Left lung (tissue), 10 donors: Measurements from ENCODE around the gene PLXDC2. TPM values are rescaled to one million over a fixed set of nuclear protein-coding genes. Genes with fewer than 3 reads are reported as not detected.

Experiments used
- ATAC-seq: fragments of 200-7000 bp; cut with Tn5 transposase; one replicate; pipeline ENCODE4 v1.9.1; 2020; ENCODE audit warnings: moderate library complexity
- DNase-seq, 4 donors: peaks; one replicate each; pipeline ENCODE4 v3.0.0-alpha.2; 2013 to 2020
- H3K27ac ChIP-seq, 2 donors: fragments of 200-600 bp; sonication (generic) in 1 of 2; one replicate each; pipeline versions ENCODE4 v1.5.0 to v1.8.0; 2020 to 2021
- H3K27me3 ChIP-seq, 2 donors: fragments of 200-600 bp; sonication (generic) in 1 of 2; one replicate each; pipeline versions ENCODE4 v1.5.0 to v1.8.0; 2020 to 2021
- H3K36me3 ChIP-seq, 2 donors: fragments of 200-600 bp; sonication (generic) in 1 of 2; one replicate each; pipeline versions ENCODE4 v1.5.0 to v1.8.0; 2020 to 2021
- H3K4me1 ChIP-seq, 2 donors: fragments of 200-600 bp; one replicate each; pipeline ENCODE4 v1.8.0; 2021
- H3K4me3 ChIP-seq, 2 donors: fragments of 200-600 bp; sonication (generic) in 1 of 2; one replicate each; pipeline versions ENCODE4 v1.5.0 to v1.8.0; 2020 to 2021; ENCODE audit warnings: mild to moderate bottlenecking in 1 of 2
- H3K9me3 ChIP-seq, 2 donors: fragments of 200-600 bp; sonication (generic) in 1 of 2; one replicate each; pipeline versions ENCODE4 v1.5.0 to v1.8.0; 2020 to 2021
- intact Hi-C, 2 donors: fragments of 100-400 bp; cut with DNase I; formaldehyde crosslinking; loops; one replicate each; pipeline versions ENCODE4 v1.11.2 to v1.14.2; 2022
- polyA plus RNA-seq, 6 donors: library from polyadenylated mRNA; unstranded; fragments of 120-200 nt; gene quantifications; one replicate each; pipeline ENCODE4 v1.2.1, GENCODE V29; 2013; ENCODE audit not compliant: insufficient read length in 6 of 6
- total RNA-seq, 2 donors: library from RNA; stranded (reverse); fragmentation: NEBNext Ultra II Directional; extraction: Animal tissue kit (Norgen Biotek cat#: 25700); gene quantifications; one replicate each; pipeline ENCODE4 v1.2.1, GENCODE V29; 2021
- TF ChIP-seq, protein P1 (sequence below), 2 donors: fragments of 200-600 bp; sonication (generic) in 1 of 2; IDR thresholded peaks; one replicate each; pipeline versions ENCODE4 v1.5.0 to v1.8.0; 2021; ENCODE audit warnings: antibody characterized with exemption in 2 of 2
- donor health status: DM: no; HTN: yes; CAD: no.
- donor health status: DM: no; HTN: no; CAD: no.

The PLXDC2 gene
- total and polyA plus RNA-seq, 8 donors, result 85.3 to 127 (median 112) TPM

DNA sequence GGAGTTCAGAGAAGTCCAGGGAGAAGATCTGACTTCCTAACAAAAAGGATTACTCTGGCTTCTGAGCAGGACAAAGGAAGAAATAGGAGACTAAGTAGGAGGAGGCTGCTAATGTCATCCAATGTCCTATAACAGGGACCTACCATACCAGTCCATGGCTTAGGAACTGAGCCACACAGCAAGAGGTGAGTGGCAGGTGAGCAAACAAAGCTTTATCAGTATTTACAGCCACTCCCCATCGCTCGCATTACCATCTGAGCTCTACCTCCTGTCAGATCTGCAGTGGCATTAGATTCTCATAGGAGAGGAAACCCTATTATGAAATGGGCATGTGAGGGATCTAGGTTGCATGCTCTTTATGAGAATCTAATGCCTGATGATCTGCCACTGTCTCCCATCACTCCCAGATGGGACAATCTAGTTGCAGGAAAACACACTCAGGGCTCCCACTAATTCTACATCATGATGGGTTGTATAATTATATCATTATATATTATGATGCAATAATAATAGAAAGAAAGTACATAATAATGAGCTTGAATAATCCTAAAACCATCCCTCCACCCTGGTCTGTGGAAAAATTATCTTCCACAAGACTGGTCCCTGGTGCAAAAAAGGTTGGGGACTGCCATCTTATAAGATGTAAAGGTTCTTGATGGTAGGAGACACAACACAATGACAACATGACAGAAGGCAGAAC, 487.4 kb downstream of the PLXDC2 start:
- Histone ChIP-seq H3K27ac (no peak overlapping the region), H3K4me1 (no peaks in the 10 kb centered on the region), H3K36me3 (no peaks in the 10 kb centered on the region), H3K4me3 (no peak overlapping the region), H3K27me3 (no peaks in the 10 kb centered on the region), H3K9me3 (peaks cover 0 to 10% of the 10 kb centered on the region in 2 donors)
- ATAC-seq (no peak), DNase-seq (no peak)
- TF ChIP-seq, protein P1, sequence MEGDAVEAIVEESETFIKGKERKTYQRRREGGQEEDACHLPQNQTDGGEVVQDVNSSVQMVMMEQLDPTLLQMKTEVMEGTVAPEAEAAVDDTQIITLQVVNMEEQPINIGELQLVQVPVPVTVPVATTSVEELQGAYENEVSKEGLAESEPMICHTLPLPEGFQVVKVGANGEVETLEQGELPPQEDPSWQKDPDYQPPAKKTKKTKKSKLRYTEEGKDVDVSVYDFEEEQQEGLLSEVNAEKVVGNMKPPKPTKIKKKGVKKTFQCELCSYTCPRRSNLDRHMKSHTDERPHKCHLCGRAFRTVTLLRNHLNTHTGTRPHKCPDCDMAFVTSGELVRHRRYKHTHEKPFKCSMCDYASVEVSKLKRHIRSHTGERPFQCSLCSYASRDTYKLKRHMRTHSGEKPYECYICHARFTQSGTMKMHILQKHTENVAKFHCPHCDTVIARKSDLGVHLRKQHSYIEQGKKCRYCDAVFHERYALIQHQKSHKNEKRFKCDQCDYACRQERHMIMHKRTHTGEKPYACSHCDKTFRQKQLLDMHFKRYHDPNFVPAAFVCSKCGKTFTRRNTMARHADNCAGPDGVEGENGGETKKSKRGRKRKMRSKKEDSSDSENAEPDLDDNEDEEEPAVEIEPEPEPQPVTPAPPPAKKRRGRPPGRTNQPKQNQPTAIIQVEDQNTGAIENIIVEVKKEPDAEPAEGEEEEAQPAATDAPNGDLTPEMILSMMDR (IDR thresholded peaks at IDR 0.05), result no peak
- intact Hi-C loops, result no loop called here

DNA sequence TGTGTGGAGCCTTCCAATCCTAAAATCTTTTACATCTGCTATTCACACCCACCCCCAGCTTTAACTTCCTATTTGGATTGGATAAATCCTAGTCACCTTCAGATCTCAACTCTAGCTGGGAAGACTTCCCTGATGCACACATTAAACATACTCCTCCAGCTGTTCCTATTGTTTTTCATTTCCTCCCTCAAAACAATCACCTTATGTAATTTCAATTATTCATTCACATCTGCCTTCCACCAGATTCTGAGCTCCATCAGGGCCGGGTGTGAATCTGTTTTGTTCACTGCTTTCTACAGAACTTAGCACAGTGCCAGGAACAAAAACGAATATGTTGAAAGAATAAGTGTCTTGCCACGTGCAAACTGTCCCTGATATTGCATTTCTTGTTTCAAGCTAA, 497.4 kb downstream of the PLXDC2 start:
- intact Hi-C loops, result no loop called here
- ATAC-seq, result no peak
- Histone ChIP-seq H3K36me3 (no peaks in the 10 kb centered on the region), H3K9me3 (peaks cover 0 to 22% of the 10 kb centered on the region in 2 donors), H3K27ac (no peak overlapping the region), H3K27me3 (no peaks in the 10 kb centered on the region), H3K4me1 (no peaks in the 10 kb centered on the region), H3K4me3 (no peak overlapping the region)
- TF ChIP-seq, protein P1 (IDR thresholded peaks at IDR 0.05), result no peak
- peak in 1 of 4 donors; percentile 36 for DNase-seq

DNA sequence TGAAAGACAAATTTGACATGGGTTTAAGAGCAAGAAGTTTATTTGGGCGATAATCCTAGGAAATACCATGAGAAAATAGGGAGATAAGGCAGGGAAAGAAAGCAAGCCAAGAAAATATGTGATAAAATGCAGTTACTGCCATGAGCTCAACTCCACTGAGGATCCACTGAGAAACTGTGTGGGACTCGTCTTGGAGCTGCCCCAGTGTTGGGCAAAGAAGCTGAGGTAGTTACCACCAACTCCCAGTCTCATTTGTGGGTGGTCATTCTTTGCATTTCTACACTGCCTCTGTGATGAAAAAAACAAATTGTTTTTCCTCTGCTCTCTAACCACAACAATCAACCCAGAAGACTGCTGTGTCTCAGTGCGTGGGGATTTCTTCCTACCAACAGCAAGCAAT, 498.2 kb downstream of the PLXDC2 start:
- no peak overlapping the region for H3K27ac ChIP-seq
- intact Hi-C loops, result no loop called here
- H3K36me3 ChIP-seq, result no peaks in the 10 kb centered on the region
- ATAC-seq (no peak), DNase-seq (no peak)
- H3K27me3 ChIP-seq, result no peaks in the 10 kb centered on the region
- peaks cover 0 to 19% of the 10 kb centered on the region in 2 donors for H3K9me3 ChIP-seq
- H3K4me1 ChIP-seq, result no peaks in the 10 kb centered on the region
- TF ChIP-seq, protein P1 (IDR thresholded peaks at IDR 0.05), result no peak
- H3K4me3 ChIP-seq, result no peak overlapping the region

DNA sequence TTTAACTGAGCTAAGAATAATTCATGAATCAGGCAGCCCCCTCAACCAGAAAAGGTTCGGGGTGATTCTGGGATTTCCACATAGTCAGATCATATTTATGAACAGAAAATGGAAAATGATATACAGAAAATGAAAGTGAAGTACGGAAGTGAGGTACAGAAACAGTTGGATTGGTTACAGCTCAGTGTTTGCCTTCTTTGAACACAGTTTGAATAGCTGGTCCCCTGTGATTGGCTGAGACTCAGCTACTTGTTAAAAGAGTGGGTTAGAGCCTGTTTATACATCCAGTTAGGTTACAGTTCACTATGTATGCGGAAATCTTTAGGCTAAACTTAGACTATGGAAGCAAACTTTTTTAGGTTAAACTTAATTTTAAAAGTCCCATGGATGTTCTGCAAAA, 511.7 kb downstream of the PLXDC2 start:
- peaks cover 0 to 6% of the 10 kb centered on the region in 2 donors for H3K9me3 ChIP-seq
- intact Hi-C loops, result no loop called here
- ATAC-seq (no peak), DNase-seq (no peak)
- no peak overlapping the region for H3K27ac ChIP-seq
- no peak overlapping the region for H3K4me3 ChIP-seq
- H3K27me3 ChIP-seq, result no peaks in the 10 kb centered on the region
- TF ChIP-seq, protein P1 (IDR thresholded peaks at IDR 0.05), result no peak
- H3K4me1 ChIP-seq, result no peaks in the 10 kb centered on the region
- no peaks in the 10 kb centered on the region for H3K36me3 ChIP-seq

DNA sequence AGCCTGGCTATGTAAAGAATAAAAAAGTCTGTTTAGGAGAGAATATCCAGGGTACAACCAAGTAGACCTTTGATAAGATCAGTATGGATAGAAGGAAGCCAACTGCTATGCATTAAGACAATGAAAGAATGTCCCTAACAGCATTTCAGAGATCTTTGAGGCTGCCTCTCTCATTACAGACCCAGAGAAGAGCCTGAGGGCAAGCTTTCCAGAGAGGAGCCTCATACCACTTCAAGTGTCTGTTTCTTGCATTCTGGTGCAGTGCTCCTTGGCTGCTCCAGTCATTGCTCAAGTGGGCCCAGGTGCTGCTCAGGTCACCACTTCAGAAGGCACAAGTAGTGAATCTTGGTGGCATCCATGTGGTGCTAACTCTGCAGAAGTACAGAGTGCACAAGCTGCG, 514.0 kb downstream of the PLXDC2 start:
- Histone ChIP-seq H3K4me3 (no peak overlapping the region), H3K9me3 (peaks cover 0 to 12% of the 10 kb centered on the region in 2 donors), H3K4me1 (no peaks in the 10 kb centered on the region), H3K27ac (no peak overlapping the region), H3K36me3 (no peaks in the 10 kb centered on the region), H3K27me3 (no peaks in the 10 kb centered on the region)
- DNase-seq (no peak), ATAC-seq (no peak)
- TF ChIP-seq, protein P1 (IDR thresholded peaks at IDR 0.05), result no peak
- intact Hi-C loops, result no loop called here
